Measurements from ENCODE around the gene PUS3. TPM values are rescaled to one million over a fixed set of nuclear protein-coding genes. Genes with fewer than 3 reads are reported as not detected.

PUS3 gene, protein sequence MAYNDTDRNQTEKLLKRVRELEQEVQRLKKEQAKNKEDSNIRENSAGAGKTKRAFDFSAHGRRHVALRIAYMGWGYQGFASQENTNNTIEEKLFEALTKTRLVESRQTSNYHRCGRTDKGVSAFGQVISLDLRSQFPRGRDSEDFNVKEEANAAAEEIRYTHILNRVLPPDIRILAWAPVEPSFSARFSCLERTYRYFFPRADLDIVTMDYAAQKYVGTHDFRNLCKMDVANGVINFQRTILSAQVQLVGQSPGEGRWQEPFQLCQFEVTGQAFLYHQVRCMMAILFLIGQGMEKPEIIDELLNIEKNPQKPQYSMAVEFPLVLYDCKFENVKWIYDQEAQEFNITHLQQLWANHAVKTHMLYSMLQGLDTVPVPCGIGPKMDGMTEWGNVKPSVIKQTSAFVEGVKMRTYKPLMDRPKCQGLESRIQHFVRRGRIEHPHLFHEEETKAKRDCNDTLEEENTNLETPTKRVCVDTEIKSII
- total RNA-seq (2022) (19.9 and 22.4 TPM in 2 replicates), Bru-seq, nascent RNA (percentile 83 among the genes with signal in this experiment), BruChase-seq, experiment 1, labeled RNA remaining after a 2-hour chase (percentile 86 among the genes with signal in this experiment), BruChase-seq, experiment 2, labeled RNA remaining after a 6-hour chase (percentile 71 among the genes with signal in this experiment)
- long read RNA-seq, transcript PUS3-201 (4 exons, 1,843 nt), result minor isoform, 12 of 38 reads
- long read RNA-seq, transcript PUS3-205 (3 exons, 1,419 nt), result major isoform, 14 of 38 reads
- long read RNA-seq, partial matches to known transcripts, result 2 of 38 reads
- long read RNA-seq, other reads (novel, unspliced or antisense), result 6 of 38 reads

DNA sequence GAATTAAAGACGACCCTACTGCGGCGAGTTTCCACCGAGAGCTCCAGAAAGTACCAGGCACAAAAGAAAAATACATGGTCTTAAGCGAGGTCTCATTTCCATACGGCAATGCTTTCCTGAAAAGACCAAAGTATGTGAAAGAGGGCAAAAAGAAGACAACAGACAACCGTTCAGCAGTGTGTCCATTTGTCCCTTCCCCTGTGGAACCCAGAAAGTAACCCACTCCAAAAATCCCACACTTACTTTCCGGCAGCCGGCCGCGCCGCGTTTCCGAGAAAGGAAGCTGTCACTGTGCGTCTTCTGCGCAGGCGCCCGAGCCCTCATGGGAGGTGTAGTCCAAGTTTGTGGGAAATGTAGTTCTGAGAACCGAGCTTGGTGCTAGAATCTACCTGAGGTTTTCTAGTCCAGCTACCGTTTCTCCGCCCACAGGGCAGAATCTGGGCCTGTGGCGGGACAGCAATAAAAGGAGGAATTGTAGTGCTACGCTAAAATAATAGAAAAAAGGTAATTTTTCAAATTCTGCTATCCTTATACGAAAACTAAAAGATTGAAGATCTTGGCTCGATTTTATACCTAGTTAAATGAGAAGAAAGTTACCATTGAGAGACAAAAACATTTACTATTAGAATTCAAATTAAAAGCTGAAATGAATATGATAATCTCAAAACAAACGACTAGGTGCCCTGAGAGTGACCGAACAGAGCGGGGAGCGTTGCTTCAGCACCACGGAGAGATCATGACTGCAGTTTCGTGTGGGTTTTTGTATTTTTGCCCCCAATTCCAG is at the start of gene PUS3:
Gene PUS3, minus strand, starts transcription at position 280 of the 784 bp plus-strand sequence. CDS start 6,922 bp downstream, outside the sequence.
- Mint-ChIP-seq H3K4me3 (ENCODE audit: unreplicated experiment) (peak within 1 kb of the TSS; percentile 99), H3K36me3 (ENCODE audit: insufficient read depth, unreplicated experiment) (peaks cover 17% of the 10 kb centered on the region), H3K27me3 (ENCODE audit: insufficient read depth, unreplicated experiment) (peaks cover 5% of the 10 kb centered on the region), H3K4me1 (ENCODE audit: low read depth, unreplicated experiment) (peaks cover 15% of the 10 kb centered on the region), H3K27ac (ENCODE audit: unreplicated experiment) (peak within 1 kb of the TSS; percentile 94), H3K9me3 (ENCODE audit: unreplicated experiment) (peaks cover 7% of the 10 kb centered on the region)
- ChIA-PET CTCF (interaction anchor here (0.5 to 1.1 kb wide), 5 partner anchors 10 to 1591 kb away, joined by 3 to 6 read pairs (median 4); partner anchors contain the start of gene HYLS1), POLR2A (interaction anchor here (0.6 to 1.3 kb wide), 7 partner anchors 15 to 581 kb away, joined by 3 to 8 read pairs (median 5); partner anchors contain the start of genes DCPS, FAM118B, HYLS1 and RPUSD4)
- Histone ChIP-seq H3K36me3 (ENCODE audit: control insufficient read depth, insufficient read depth, low read length) (no peaks in the 10 kb centered on the region), H3K27me3 (replicated peaks; ENCODE audit: control insufficient read depth, insufficient read depth, low read length) (no peaks in the 10 kb centered on the region), H3K4me1 (peaks cover 5% of the 10 kb centered on the region; the same call in 1 of the 2 replicates), H3K9me3 (0 out of 2 replicates have a peak, but pooled peaks cover 2% of the 10 kb centered on the region), H3K4me3 (ENCODE audit: low read depth, low read length) (peak within 1 kb of the TSS; percentile 56)
- intact Hi-C loops (cut with micrococcal nuclease; ENCODE audit: unreplicated experiment), result no loop called here
- TF ChIP-seq CTCF (IDR thresholded peaks at IDR 0.05; ENCODE audit: insufficient read depth in 1 of 2, low read depth in 1 of 2, low read length in 1 of 2, severe bottlenecking in 1 of 2, unreplicated experiment in 1 of 2), result no peak
- BruUV-seq (replicated peaks), result no TSS peak
- DNase-seq, result peak; percentile 91 to 93

DNA sequence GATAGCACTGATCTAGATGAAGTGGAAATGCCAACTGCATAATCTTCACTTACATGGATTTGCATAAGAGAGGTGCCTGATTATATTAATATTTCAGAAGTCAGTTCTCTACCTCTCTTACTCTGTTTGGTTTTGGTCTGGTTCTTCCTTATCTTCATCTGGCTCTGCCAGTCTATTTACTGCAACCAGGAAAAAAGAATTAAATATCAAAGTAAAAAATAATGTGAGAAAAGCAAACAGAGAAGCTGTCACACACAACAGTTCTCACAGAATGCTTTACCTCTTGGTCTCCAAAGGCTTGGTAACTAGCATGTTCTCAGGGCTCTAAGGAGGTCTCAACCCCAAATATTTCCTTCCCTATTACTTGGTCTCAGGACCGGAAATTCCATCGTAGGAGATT is 49.6 kb upstream of the PUS3 start:
- POLR2A ChIA-PET, result no interaction called here
- DNase-seq, result no peak
- Mint-ChIP-seq H3K9me3 (ENCODE audit: unreplicated experiment) (no peaks in the 10 kb centered on the region), H3K4me3 (ENCODE audit: unreplicated experiment) (no peak overlapping the region), H3K27me3 (ENCODE audit: insufficient read depth, unreplicated experiment) (peaks cover 4% of the 10 kb centered on the region), H3K27ac (ENCODE audit: unreplicated experiment) (no peak overlapping the region), H3K36me3 (ENCODE audit: insufficient read depth, unreplicated experiment) (no peaks in the 10 kb centered on the region), H3K4me1 (ENCODE audit: low read depth, unreplicated experiment) (no peaks in the 10 kb centered on the region)
- Histone ChIP-seq H3K4me3 (ENCODE audit: low read depth, low read length) (no peak overlapping the region), H3K36me3 (ENCODE audit: control insufficient read depth, insufficient read depth, low read length) (no peaks in the 10 kb centered on the region), H3K4me1 (no peaks in the 10 kb centered on the region), H3K27me3 (replicated peaks; ENCODE audit: control insufficient read depth, insufficient read depth, low read length) (no peaks in the 10 kb centered on the region), H3K9me3 (no peaks in the 10 kb centered on the region)
- intact Hi-C loops (cut with micrococcal nuclease; ENCODE audit: unreplicated experiment), result no loop called here
- BruUV-seq (replicated peaks), result no TSS peak
- CTCF ChIA-PET, result interaction anchor here (1.2 kb wide), 1 partner anchor 10 kb away, joined by 3 read pairs; no protein-coding TSS in a partner anchor
- TF ChIP-seq CTCF (IDR thresholded peaks at IDR 0.05; ENCODE audit: insufficient read depth in 1 of 2, low read depth in 1 of 2, low read length in 1 of 2, severe bottlenecking in 1 of 2, unreplicated experiment in 1 of 2), result no peak

All from Caco-2 (cell line).